SK-N-SH (cell line): ENCODE measurements around the gene POLN. TPM values are rescaled to one million over a fixed set of nuclear protein-coding genes. Genes with fewer than 3 reads are reported as not detected.

Source experiments
- CTCF ChIA-PET: fragments of 300-600, 350-600 bp; formaldehyde crosslinking; extraction: SDS; loops from one replicate; lab custom pipeline; 2021; lab: Yijun Ruan, JAX
- POLR2A ChIA-PET: fragments of 350-600 bp; sonication (Branson Sonifier 250); formaldehyde crosslinking; extraction: SDS; loops from one replicate; lab custom pipeline; 2020; ENCODE audit warnings: antibody characterized with exemption, inconsistent platforms; lab: Yijun Ruan, JAX
- DNase-seq: peaks from one replicate; pipeline ENCODE4 v3.0.0; 2012
- H2AFZ ChIP-seq: fragments of 200-600 bp; sonication (generic); 2 replicates; pipeline ENCODE4 v1.8.1; 2016; ENCODE audit warnings: antibody characterized with exemption, mild to moderate bottlenecking, low read depth
- H3F3A ChIP-seq: fragments of 200-600 bp; sonication (generic); replicated peaks from 2 replicates; pipeline ENCODE3; 2016; ENCODE audit warnings: antibody characterized with exemption, mild to moderate bottlenecking; ENCODE audit not compliant: insufficient read depth
- H3K27ac ChIP-seq, 2 experiments: fragments of 200-500 bp in 1 of 2; fragments of 200-600 bp in 1 of 2; sonication (Bioruptor generic) in 1 of 2; sonication (generic), shearing (Covaris generic) in 1 of 2; 2 replicates each; pipeline versions ENCODE4 v1.5.1 to v1.6.1; 2014 to 2016; ENCODE audit warnings: low read depth in 2 of 2, inconsistent platforms in 1 of 2, low read length in 1 of 2, mild to moderate bottlenecking in 1 of 2, mixed read lengths in 1 of 2
- H3K27me3 ChIP-seq: fragments of 200-600 bp; sonication (generic), shearing (Covaris generic); 2 replicates; pipeline ENCODE4 v1.6.1; 2016; ENCODE audit warnings: mixed run types; ENCODE audit not compliant: insufficient read depth
- H3K36me3 ChIP-seq, 2 experiments: fragments of 200-500 bp in 1 of 2; fragments of 200-600 bp in 1 of 2; sonication (Bioruptor generic) in 1 of 2; sonication (generic) in 1 of 2; replicated peaks in 1 of 2; 2 replicates each; pipeline versions ENCODE3 to v1.5.1; 2014 to 2016; ENCODE audit warnings: low read length in 1 of 2, mild to moderate bottlenecking in 1 of 2; ENCODE audit not compliant: insufficient read depth in 2 of 2, control insufficient read depth in 1 of 2
- H3K4me1 ChIP-seq, 2 experiments: fragments of 200-500 bp in 1 of 2; fragments of 200-600 bp in 1 of 2; sonication (Bioruptor generic) in 1 of 2; sonication (generic), shearing (Covaris generic) in 1 of 2; 2 replicates each; pipeline versions ENCODE4 v1.5.1 to v1.6.1; 2014 to 2016; ENCODE audit warnings: low read depth in 1 of 2, low read length in 1 of 2, mixed run types in 1 of 2; ENCODE audit not compliant: insufficient read depth in 2 of 2, control insufficient read depth in 1 of 2
- H3K4me2 ChIP-seq: fragments of 200-600 bp; sonication (generic), shearing (Covaris generic); 2 replicates; pipeline ENCODE4 v1.6.1; 2017; ENCODE audit warnings: mixed run types
- H3K4me3 ChIP-seq, 2 experiments: fragments of 200-500 bp in 1 of 2; fragments of 200-600 bp in 1 of 2; sonication (Bioruptor generic) in 1 of 2; sonication (generic), shearing (Covaris generic) in 1 of 2; 2 replicates each; pipeline versions ENCODE4 v1.5.1 to v1.8.1; 2014 to 2016; ENCODE audit warnings: low read depth in 2 of 2, inconsistent platforms in 1 of 2, low read length in 1 of 2, mild to moderate bottlenecking in 1 of 2, mixed read lengths in 1 of 2, moderate library complexity in 1 of 2
- H3K79me2 ChIP-seq: fragments of 200-600 bp; sonication (generic); 2 replicates; pipeline ENCODE4 v1.8.1; 2017; ENCODE audit warnings: mild to moderate bottlenecking; ENCODE audit not compliant: insufficient read depth
- H3K9ac ChIP-seq: fragments of 200-600 bp; sonication (generic); 2 replicates; pipeline ENCODE4 v1.6.1; 2017; ENCODE audit warnings: mixed run types
- H3K9me2 ChIP-seq: fragments of 200-600 bp; sonication (generic); 2 replicates; pipeline ENCODE4 v1.6.1; 2017; ENCODE audit warnings: mixed run types
- H3K9me3 ChIP-seq: fragments of 200-600 bp; sonication (generic); 2 replicates; pipeline ENCODE4 v1.6.1; 2017; ENCODE audit warnings: mixed run types, mild to moderate bottlenecking, moderate library complexity
- H4K20me1 ChIP-seq: fragments of 200-600 bp; sonication (generic); 2 replicates; pipeline ENCODE4 v1.6.1; 2017; ENCODE audit warnings: mild to moderate bottlenecking, mixed run types; ENCODE audit not compliant: insufficient read depth
- ELF1 ChIP-seq: IDR thresholded peaks from 2 replicates; pipeline ENCODE4 v1.4.0; 2012
- EP300 ChIP-seq, 2 experiments: IDR thresholded peaks; 2 replicates each; pipeline versions ENCODE4 v1.4.0 to v1.6.1; 2012; ENCODE audit warnings: borderline replicate concordance in 1 of 2, low read depth in 1 of 2, low read length in 1 of 2
- EZH2phosphoT487 ChIP-seq: fragments of 200-600 bp; sonication (generic); IDR thresholded peaks from 2 replicates; pipeline ENCODE4 v1.6.1; 2017; ENCODE audit warnings: low read depth, mixed run types, mild to moderate bottlenecking, antibody characterized with exemption, moderate library complexity, borderline replicate concordance
- FOSL2 ChIP-seq: IDR thresholded peaks from 2 replicates; pipeline ENCODE4 v1.4.0; 2012; ENCODE audit warnings: low read depth, mild to moderate bottlenecking, moderate library complexity, borderline replicate concordance
- GATA2 ChIP-seq: sonication (generic); formaldehyde crosslinking; IDR thresholded peaks from 2 replicates; pipeline ENCODE4 v1.5.0; 2020; ENCODE audit warnings: mild to moderate bottlenecking, missing genetic modification reagents
- IRF3 ChIP-seq: fragments of 150-350 bp; IDR thresholded peaks from 2 replicates; pipeline ENCODE4 v1.6.1; 2016; ENCODE audit warnings: mild to moderate bottlenecking, low read depth, low read length
- JUND ChIP-seq: IDR thresholded peaks from 2 replicates; pipeline ENCODE4 v1.4.0; 2012
- MAX ChIP-seq: IDR thresholded peaks from 2 replicates; pipeline ENCODE4 v1.4.0; 2012; ENCODE audit warnings: low read depth
- NRF1 ChIP-seq: IDR thresholded peaks from 2 replicates; pipeline ENCODE4 v1.6.1; 2012; ENCODE audit warnings: low read depth, mild to moderate bottlenecking, low read length
- POLR2AphosphoS5 ChIP-seq: IDR thresholded peaks from 2 replicates; pipeline ENCODE4 v1.6.1; 2012; ENCODE audit warnings: low read depth, low read length
- RAD21 ChIP-seq: IDR thresholded peaks from 2 replicates; pipeline ENCODE4 v1.6.1; 2012; ENCODE audit warnings: mild to moderate bottlenecking, low read length
- RXRA ChIP-seq: IDR thresholded peaks from 2 replicates; pipeline ENCODE4 v1.4.0; 2012; ENCODE audit warnings: low read depth, mild to moderate bottlenecking, borderline replicate concordance
- TAF1 ChIP-seq: IDR thresholded peaks from 2 replicates; pipeline ENCODE4 v1.6.1; 2012; ENCODE audit warnings: low read depth, mild to moderate bottlenecking, low read length, moderate library complexity, borderline replicate concordance
- WGBS: methylation state at CpG from one replicate; pipeline ENCODE4 v1.1.6; 2017; ENCODE audit warnings: low lambda C conversion rate; 5-methylcytosine and 5-hydroxymethylcytosine counted together
- polyA plus RNA-seq, 3 experiments: library from polyadenylated mRNA; depleted of rRNA; stranded (reverse); fragments of >200 nt; gene quantifications; 2 replicates each; pipeline ENCODE4 v1.2.3, GENCODE V29; 2012
- TF ChIP-seq, protein P1 (sequence below): IDR thresholded peaks from 2 replicates; pipeline ENCODE4; 2012
- TF ChIP-seq, protein P2 (sequence below): IDR thresholded peaks from 2 replicates; pipeline ENCODE4 v1.4.0; 2012; ENCODE audit warnings: low read depth, borderline replicate concordance
- TF ChIP-seq, protein P3 (sequence below): IDR thresholded peaks from 2 replicates; pipeline ENCODE4 v1.4.0; 2012; ENCODE audit warnings: low read depth, borderline replicate concordance
- TF ChIP-seq, protein P4 (sequence below): fragments of 150-350 bp; IDR thresholded peaks from 2 replicates; pipeline ENCODE4 v1.6.1; 2017; ENCODE audit warnings: antibody characterized with exemption, low read length, low read depth, borderline replicate concordance

POLN gene
- polyA plus RNA-seq, 1 of the 3 experiments (the other 2 are of a cell fraction) = 0.67 TPM

GRCh38 chr4:2178986-2179385 is 62.9 kb downstream of the POLN start:
- Histone ChIP-seq H3K9ac (no peak overlapping the region), H4K20me1 (no peaks in the 10 kb centered on the region), H3K4me1 (no peaks in the 10 kb centered on the region), H3K27me3 (no peaks in the 10 kb centered on the region), H3K36me3 (no peaks in the 10 kb centered on the region), H3K79me2 (no peaks in the 10 kb centered on the region), H3K9me3 (no peaks in the 10 kb centered on the region), H3K4me3 (no peak overlapping the region), H3K27ac (no peak overlapping the region), H3K9me2 (no peaks in the 10 kb centered on the region), H2AFZ (no peak overlapping the region), H3F3A (peaks cover 3% of the 10 kb centered on the region), H3K4me2 (no peak overlapping the region)
- ChIA-PET CTCF (no interaction called here), POLR2A (no interaction called here)
- DNase-seq = no peak
- TF ChIP-seq, protein P1, sequence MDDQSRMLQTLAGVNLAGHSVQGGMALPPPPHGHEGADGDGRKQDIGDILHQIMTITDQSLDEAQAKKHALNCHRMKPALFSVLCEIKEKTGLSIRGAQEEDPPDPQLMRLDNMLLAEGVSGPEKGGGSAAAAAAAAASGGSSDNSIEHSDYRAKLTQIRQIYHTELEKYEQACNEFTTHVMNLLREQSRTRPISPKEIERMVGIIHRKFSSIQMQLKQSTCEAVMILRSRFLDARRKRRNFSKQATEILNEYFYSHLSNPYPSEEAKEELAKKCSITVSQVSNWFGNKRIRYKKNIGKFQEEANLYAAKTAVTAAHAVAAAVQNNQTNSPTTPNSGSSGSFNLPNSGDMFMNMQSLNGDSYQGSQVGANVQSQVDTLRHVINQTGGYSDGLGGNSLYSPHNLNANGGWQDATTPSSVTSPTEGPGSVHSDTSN = no peak
- TF ChIP-seq POLR2AphosphoS5 (no peak), EP300 (IDR thresholded peaks at IDR 0.05; ENCODE audit: borderline replicate concordance in 1 of 2, low read depth in 1 of 2, low read length in 1 of 2) (no peak), FOSL2 (no peak), GATA2 (CRISPR knock-in tag) (no peak), IRF3 (no peak), ELF1 (no peak), EZH2phosphoT487 (no peak), MAX (no peak), TAF1 (no peak), RXRA (no peak), NRF1 (no peak), RAD21 (no peak), JUND (no peak)
- TF ChIP-seq, protein P2, sequence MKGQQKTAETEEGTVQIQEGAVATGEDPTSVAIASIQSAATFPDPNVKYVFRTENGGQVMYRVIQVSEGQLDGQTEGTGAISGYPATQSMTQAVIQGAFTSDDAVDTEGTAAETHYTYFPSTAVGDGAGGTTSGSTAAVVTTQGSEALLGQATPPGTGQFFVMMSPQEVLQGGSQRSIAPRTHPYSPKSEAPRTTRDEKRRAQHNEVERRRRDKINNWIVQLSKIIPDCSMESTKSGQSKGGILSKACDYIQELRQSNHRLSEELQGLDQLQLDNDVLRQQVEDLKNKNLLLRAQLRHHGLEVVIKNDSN = no peak
- TF ChIP-seq, protein P3, sequence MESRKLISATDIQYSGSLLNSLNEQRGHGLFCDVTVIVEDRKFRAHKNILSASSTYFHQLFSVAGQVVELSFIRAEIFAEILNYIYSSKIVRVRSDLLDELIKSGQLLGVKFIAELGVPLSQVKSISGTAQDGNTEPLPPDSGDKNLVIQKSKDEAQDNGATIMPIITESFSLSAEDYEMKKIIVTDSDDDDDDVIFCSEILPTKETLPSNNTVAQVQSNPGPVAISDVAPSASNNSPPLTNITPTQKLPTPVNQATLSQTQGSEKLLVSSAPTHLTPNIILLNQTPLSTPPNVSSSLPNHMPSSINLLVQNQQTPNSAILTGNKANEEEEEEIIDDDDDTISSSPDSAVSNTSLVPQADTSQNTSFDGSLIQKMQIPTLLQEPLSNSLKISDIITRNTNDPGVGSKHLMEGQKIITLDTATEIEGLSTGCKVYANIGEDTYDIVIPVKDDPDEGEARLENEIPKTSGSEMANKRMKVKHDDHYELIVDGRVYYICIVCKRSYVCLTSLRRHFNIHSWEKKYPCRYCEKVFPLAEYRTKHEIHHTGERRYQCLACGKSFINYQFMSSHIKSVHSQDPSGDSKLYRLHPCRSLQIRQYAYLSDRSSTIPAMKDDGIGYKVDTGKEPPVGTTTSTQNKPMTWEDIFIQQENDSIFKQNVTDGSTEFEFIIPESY = no peak
- TF ChIP-seq, protein P4, sequence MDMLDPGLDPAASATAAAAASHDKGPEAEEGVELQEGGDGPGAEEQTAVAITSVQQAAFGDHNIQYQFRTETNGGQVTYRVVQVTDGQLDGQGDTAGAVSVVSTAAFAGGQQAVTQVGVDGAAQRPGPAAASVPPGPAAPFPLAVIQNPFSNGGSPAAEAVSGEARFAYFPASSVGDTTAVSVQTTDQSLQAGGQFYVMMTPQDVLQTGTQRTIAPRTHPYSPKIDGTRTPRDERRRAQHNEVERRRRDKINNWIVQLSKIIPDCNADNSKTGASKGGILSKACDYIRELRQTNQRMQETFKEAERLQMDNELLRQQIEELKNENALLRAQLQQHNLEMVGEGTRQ = no peak
- no CpG with 5 or more reads among the region's 1 CpG for WGBS
